ENCODE results near the gene GALR2. TPM values are rescaled to one million over a fixed set of nuclear protein-coding genes. Genes with fewer than 3 reads are reported as not detected.

Gene GALR2
- total RNA-seq, 2 donors from 2014 or later, result 9.5 to 10.6 TPM

GRCh38 chr17:76078860-76079534 is 4.4 kb downstream of the GALR2 start, which contains the start of gene ZACN:
ZACN (plus strand) TSS chr17:76079182; CDS start chr17:76079265, 83 bp downstream.
- H3K4me1 Mint-ChIP-seq (ENCODE audit: low read depth), result peaks cover 46% of the 10 kb centered on the region
- H3K27ac Mint-ChIP-seq, result no peak within 1 kb of the TSS
- DNase-seq (no peak), ATAC-seq (replicated peaks in 1 of 2) (no peak)
- H3K4me3 Mint-ChIP-seq, result peak within 1 kb of the TSS in 1 of 2 donors; percentile 41
- H3K27me3 Mint-ChIP-seq (ENCODE audit: low read depth), result peaks cover 49% of the 10 kb centered on the region
- peaks cover 6 to 10% of the 10 kb centered on the region in 2 donors for H3K36me3 Mint-ChIP-seq (ENCODE audit: insufficient read depth in 2 of 2)
- H3K9me3 Mint-ChIP-seq, result no peaks in the 10 kb centered on the region

- DNase-seq, result no peak
- no peak for ATAC-seq (replicated peaks in 1 of 2)
- H3K9me3 Mint-ChIP-seq, result no peaks in the 10 kb centered on the region
- peaks cover 6 to 10% of the 10 kb centered on the region in 2 donors for H3K36me3 Mint-ChIP-seq (ENCODE audit: insufficient read depth in 2 of 2)
- no peak overlapping the region for H3K4me3 Mint-ChIP-seq
- no peak overlapping the region for H3K27ac Mint-ChIP-seq
- H3K27me3 Mint-ChIP-seq (ENCODE audit: low read depth), result peaks cover 49% of the 10 kb centered on the region
- H3K4me1 Mint-ChIP-seq (ENCODE audit: low read depth), result peaks cover 45% of the 10 kb centered on the region
Observed at GRCh38 chr17:76079535-76079955, 5.0 kb downstream of the GALR2 start.

- Mint-ChIP-seq H3K9me3 (no peaks in the 10 kb centered on the region), H3K27me3 (ENCODE audit: low read depth) (peaks cover 43% of the 10 kb centered on the region), H3K36me3 (ENCODE audit: insufficient read depth in 2 of 2) (peaks cover 3 to 6% of the 10 kb centered on the region in 2 donors), H3K27ac (no peak overlapping the region), H3K4me3 (no peak overlapping the region), H3K4me1 (ENCODE audit: low read depth) (peaks cover 39% of the 10 kb centered on the region)
- no peak for DNase-seq
- no peak for ATAC-seq (replicated peaks in 1 of 2)
Observed at GRCh38 chr17:76079956-76080767, 5.6 kb downstream of the GALR2 start.

- no peak for ATAC-seq (replicated peaks in 1 of 2)
- H3K27ac Mint-ChIP-seq, result no peak overlapping the region
- DNase-seq, result no peak
- peaks cover 2 to 6% of the 10 kb centered on the region in 2 donors for H3K36me3 Mint-ChIP-seq (ENCODE audit: insufficient read depth in 2 of 2)
- peaks cover 32% of the 10 kb centered on the region for H3K4me1 Mint-ChIP-seq (ENCODE audit: low read depth)
- H3K9me3 Mint-ChIP-seq, result no peaks in the 10 kb centered on the region
- H3K27me3 Mint-ChIP-seq (ENCODE audit: low read depth), result peaks cover 37% of the 10 kb centered on the region
- H3K4me3 Mint-ChIP-seq, result no peak overlapping the region
Observed at GRCh38 chr17:76080768-76081287, 6.2 kb downstream of the GALR2 start.

GRCh38 chr17:76081295-76082210 is 7.0 kb downstream of the GALR2 start:
- peaks cover 25% of the 10 kb centered on the region for H3K4me1 Mint-ChIP-seq (ENCODE audit: low read depth)
- H3K9me3 Mint-ChIP-seq, result no peaks in the 10 kb centered on the region
- DNase-seq, result no peak
- H3K27me3 Mint-ChIP-seq (ENCODE audit: low read depth), result peaks cover 29% of the 10 kb centered on the region
- no peak overlapping the region for H3K27ac Mint-ChIP-seq
- no peak for ATAC-seq (replicated peaks in 1 of 2)
- peaks cover 2 to 6% of the 10 kb centered on the region in 2 donors for H3K36me3 Mint-ChIP-seq (ENCODE audit: insufficient read depth in 2 of 2)
- no peak overlapping the region for H3K4me3 Mint-ChIP-seq

- DNase-seq (no peak), ATAC-seq (replicated peaks in 1 of 2) (no peak)
- no peak overlapping the region for H3K27ac Mint-ChIP-seq
- no peaks in the 10 kb centered on the region for H3K9me3 Mint-ChIP-seq
- no peak overlapping the region for H3K4me3 Mint-ChIP-seq
- H3K36me3 Mint-ChIP-seq (ENCODE audit: insufficient read depth in 2 of 2), result peaks cover 0 to 4% of the 10 kb centered on the region in 2 donors
- peaks cover 15% of the 10 kb centered on the region for H3K4me1 Mint-ChIP-seq (ENCODE audit: low read depth)
- peaks cover 19% of the 10 kb centered on the region for H3K27me3 Mint-ChIP-seq (ENCODE audit: low read depth)
Observed at GRCh38 chr17:76082326-76083251, 8.0 kb downstream of the GALR2 start.

- peaks cover 0 to 4% of the 10 kb centered on the region in 2 donors for H3K36me3 Mint-ChIP-seq (ENCODE audit: insufficient read depth in 2 of 2)
- DNase-seq (no peak), ATAC-seq (replicated peaks in 1 of 2) (no peak)
- no peak overlapping the region for H3K4me3 Mint-ChIP-seq
- peaks cover 9% of the 10 kb centered on the region for H3K27me3 Mint-ChIP-seq (ENCODE audit: low read depth)
- H3K27ac Mint-ChIP-seq, result no peak overlapping the region
- H3K4me1 Mint-ChIP-seq (ENCODE audit: low read depth), result peaks cover 8% of the 10 kb centered on the region
- H3K9me3 Mint-ChIP-seq, result no peaks in the 10 kb centered on the region
Observed at GRCh38 chr17:76083536-76084182, 9.1 kb downstream of the GALR2 start.

- no peaks in the 10 kb centered on the region for H3K9me3 Mint-ChIP-seq
- DNase-seq (no peak), ATAC-seq (replicated peaks in 1 of 2) (no peak)
- H3K4me1 Mint-ChIP-seq (ENCODE audit: low read depth), result no peaks in the 10 kb centered on the region
- H3K36me3 Mint-ChIP-seq (ENCODE audit: insufficient read depth in 2 of 2), result peaks cover 0 to 7% of the 10 kb centered on the region in 2 donors
- no peaks in the 10 kb centered on the region for H3K27me3 Mint-ChIP-seq (ENCODE audit: low read depth)
- H3K4me3 Mint-ChIP-seq, result no peak overlapping the region
- H3K27ac Mint-ChIP-seq, result no peak overlapping the region
Observed at GRCh38 chr17:76085066-76085730, 10.6 kb downstream of the GALR2 start.

GRCh38 chr17:76085731-76086366 is 11.3 kb downstream of the GALR2 start:
- DNase-seq (no peak), ATAC-seq (replicated peaks in 1 of 2) (no peak)
- no peaks in the 10 kb centered on the region for H3K4me1 Mint-ChIP-seq (ENCODE audit: low read depth)
- H3K4me3 Mint-ChIP-seq, result no peak overlapping the region
- H3K36me3 Mint-ChIP-seq (ENCODE audit: insufficient read depth in 2 of 2), result peaks cover 0 to 7% of the 10 kb centered on the region in 2 donors
- H3K27me3 Mint-ChIP-seq (ENCODE audit: low read depth), result no peaks in the 10 kb centered on the region
- H3K27ac Mint-ChIP-seq, result no peak overlapping the region
- H3K9me3 Mint-ChIP-seq, result no peaks in the 10 kb centered on the region

- DNase-seq, result no peak
- H3K4me1 Mint-ChIP-seq (ENCODE audit: low read depth), result no peaks in the 10 kb centered on the region
- H3K27me3 Mint-ChIP-seq (ENCODE audit: low read depth), result no peaks in the 10 kb centered on the region
- H3K27ac Mint-ChIP-seq, result no peak overlapping the region
- no peaks in the 10 kb centered on the region for H3K9me3 Mint-ChIP-seq
- H3K36me3 Mint-ChIP-seq (ENCODE audit: insufficient read depth in 2 of 2), result peaks cover 0 to 8% of the 10 kb centered on the region in 2 donors
- ATAC-seq (replicated peaks in 1 of 2), result no peak
- H3K4me3 Mint-ChIP-seq, result no peak overlapping the region
Observed at GRCh38 chr17:76086384-76086783, 11.8 kb downstream of the GALR2 start.

GRCh38 chr17:76087531-76087930 is 12.9 kb downstream of the GALR2 start:
- no peak overlapping the region for H3K4me3 Mint-ChIP-seq
- H3K27me3 Mint-ChIP-seq (ENCODE audit: low read depth), result no peaks in the 10 kb centered on the region
- no peaks in the 10 kb centered on the region for H3K4me1 Mint-ChIP-seq (ENCODE audit: low read depth)
- DNase-seq (no peak), ATAC-seq (replicated peaks in 1 of 2) (no peak)
- no peak overlapping the region for H3K27ac Mint-ChIP-seq
- H3K9me3 Mint-ChIP-seq, result no peaks in the 10 kb centered on the region
- peaks cover 0 to 6% of the 10 kb centered on the region in 2 donors for H3K36me3 Mint-ChIP-seq (ENCODE audit: insufficient read depth in 2 of 2)

Data from activated T-cell treated with anti-CD3 and anti-CD28 coated beads, Interleukin-2, amount 50 U/mL, for 72 hours (primary cell).